Measurements from ENCODE around the gene ASB2. TPM values are rescaled to one million over a fixed set of nuclear protein-coding genes. Genes with fewer than 3 reads are reported as not detected.

ASB2 gene
- total RNA-seq, 1 donor from 2014 or later, result not detected

DNA sequence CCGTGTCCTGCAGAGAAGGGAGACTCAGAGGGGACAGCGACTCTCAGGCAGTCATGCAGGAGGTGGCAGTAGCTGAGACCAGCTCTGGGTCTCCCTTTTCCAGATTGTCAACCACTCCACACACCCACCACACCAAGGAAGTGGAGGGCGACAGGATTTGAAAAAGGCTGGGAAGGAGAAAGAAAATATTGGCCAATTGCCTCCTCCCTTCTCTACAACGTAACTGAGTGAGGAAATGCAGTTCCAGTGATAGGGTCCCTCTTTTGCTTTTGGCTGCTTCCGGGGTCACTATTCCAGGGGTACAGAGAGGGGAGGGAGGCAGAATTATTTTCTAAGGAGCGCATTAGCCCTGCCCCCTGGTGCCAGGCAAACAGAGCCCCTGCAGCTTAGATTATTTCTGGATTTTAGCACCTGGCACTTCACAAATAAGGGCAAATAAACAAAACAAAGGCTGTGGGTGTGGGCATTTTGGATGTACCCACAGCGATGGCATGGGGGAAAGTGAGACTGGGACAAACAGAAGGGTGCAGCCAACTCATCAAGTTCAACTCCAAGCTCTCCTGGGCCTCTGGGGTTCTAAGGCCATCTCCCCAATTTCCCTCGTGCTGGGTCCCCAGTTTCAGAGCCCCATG is 20.4 kb downstream of the ASB2 start:
- no peak for DNase-seq (ENCODE audit: low spot score, unreplicated experiment)
- Mint-ChIP-seq H3K27ac (no peak overlapping the region), H3K4me1 (ENCODE audit: low read depth) (peaks cover 6% of the 10 kb centered on the region), H3K9me3 (ENCODE audit: low read depth) (no peaks in the 10 kb centered on the region), H3K27me3 (peaks cover 15% of the 10 kb centered on the region), H3K4me3 (ENCODE audit: low read depth) (no peak overlapping the region), H3K36me3 (ENCODE audit: insufficient read depth) (no peaks in the 10 kb centered on the region)
- TF ChIP-seq, protein P1, sequence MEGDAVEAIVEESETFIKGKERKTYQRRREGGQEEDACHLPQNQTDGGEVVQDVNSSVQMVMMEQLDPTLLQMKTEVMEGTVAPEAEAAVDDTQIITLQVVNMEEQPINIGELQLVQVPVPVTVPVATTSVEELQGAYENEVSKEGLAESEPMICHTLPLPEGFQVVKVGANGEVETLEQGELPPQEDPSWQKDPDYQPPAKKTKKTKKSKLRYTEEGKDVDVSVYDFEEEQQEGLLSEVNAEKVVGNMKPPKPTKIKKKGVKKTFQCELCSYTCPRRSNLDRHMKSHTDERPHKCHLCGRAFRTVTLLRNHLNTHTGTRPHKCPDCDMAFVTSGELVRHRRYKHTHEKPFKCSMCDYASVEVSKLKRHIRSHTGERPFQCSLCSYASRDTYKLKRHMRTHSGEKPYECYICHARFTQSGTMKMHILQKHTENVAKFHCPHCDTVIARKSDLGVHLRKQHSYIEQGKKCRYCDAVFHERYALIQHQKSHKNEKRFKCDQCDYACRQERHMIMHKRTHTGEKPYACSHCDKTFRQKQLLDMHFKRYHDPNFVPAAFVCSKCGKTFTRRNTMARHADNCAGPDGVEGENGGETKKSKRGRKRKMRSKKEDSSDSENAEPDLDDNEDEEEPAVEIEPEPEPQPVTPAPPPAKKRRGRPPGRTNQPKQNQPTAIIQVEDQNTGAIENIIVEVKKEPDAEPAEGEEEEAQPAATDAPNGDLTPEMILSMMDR (IDR thresholded peaks at IDR 0.05; ENCODE audit: unreplicated experiment), result no peak

DNA sequence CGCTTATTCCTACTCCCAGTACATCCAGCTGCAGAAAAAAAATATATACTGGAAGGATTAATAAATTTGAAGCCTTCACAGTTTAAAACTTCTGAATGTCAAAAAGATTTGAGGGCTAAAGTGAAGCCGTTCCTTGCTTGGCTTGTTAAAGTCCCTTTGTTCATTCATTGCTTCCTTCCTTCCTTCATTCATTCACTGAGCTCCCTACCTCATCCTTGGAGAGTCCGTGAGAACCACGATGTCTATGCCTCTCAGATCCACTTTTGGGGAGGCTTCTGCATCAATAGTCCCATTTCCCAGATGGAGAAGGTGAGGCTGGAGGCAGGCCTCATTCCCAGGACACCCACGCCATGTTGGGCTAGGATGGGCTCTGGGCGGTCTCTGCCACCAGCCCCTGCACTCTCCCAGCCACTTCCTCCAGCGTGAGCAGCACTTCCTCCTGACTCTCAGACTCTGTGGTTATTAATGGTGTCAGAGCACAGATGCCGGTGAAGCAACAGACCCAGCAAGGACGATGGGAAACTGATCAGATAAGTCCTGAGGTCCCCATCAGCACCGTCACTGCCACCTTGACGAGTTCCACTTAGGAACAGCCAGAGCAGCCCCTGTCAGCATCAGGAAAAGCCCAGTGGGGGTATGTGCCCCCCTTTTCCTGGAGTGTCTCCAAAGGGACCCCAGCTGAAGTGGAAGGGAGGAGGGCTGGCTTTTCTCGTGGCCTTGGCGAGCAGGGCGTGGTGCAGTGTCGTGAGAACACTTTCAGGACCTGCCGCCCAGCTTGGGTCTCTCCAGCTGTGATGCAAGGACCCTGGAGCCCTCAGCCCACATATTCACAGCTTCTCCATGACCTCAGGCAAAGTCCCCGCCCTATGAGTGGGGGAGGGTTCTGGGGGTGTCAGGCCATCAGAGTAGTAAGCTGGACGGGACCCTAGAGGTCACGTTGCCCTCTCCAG is 21.2 kb downstream of the ASB2 start:
- Mint-ChIP-seq H3K27me3 (peaks cover 15% of the 10 kb centered on the region), H3K4me3 (ENCODE audit: low read depth) (no peak overlapping the region), H3K4me1 (ENCODE audit: low read depth) (peaks cover 6% of the 10 kb centered on the region), H3K9me3 (ENCODE audit: low read depth) (no peaks in the 10 kb centered on the region), H3K36me3 (ENCODE audit: insufficient read depth) (no peaks in the 10 kb centered on the region), H3K27ac (no peak overlapping the region)
- DNase-seq (ENCODE audit: low spot score, unreplicated experiment), result no peak
- TF ChIP-seq, protein P1 (IDR thresholded peaks at IDR 0.05; ENCODE audit: unreplicated experiment), result no peak

DNA sequence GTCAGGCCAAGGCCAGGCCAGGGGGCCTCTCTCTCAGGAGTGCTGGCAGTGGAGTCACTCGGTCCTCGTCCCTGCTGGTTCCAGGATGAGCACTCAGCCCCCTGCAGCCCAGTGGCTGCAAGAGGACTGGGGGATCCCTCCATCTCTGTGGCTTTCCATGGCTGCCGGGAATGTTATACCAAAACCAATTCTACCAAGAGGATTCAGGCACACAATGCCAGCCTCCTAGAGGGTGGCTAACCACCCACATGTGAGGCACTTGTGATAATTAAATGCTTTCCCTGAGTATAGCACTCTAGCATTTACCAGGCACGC is 21.9 kb downstream of the ASB2 start:
- no peaks in the 10 kb centered on the region for H3K36me3 Mint-ChIP-seq (ENCODE audit: insufficient read depth)
- H3K27me3 Mint-ChIP-seq, result peaks cover 15% of the 10 kb centered on the region
- no peak overlapping the region for H3K27ac Mint-ChIP-seq
- H3K9me3 Mint-ChIP-seq (ENCODE audit: low read depth), result no peaks in the 10 kb centered on the region
- no peak for DNase-seq (ENCODE audit: low spot score, unreplicated experiment)
- TF ChIP-seq, protein P1 (IDR thresholded peaks at IDR 0.05; ENCODE audit: unreplicated experiment), result no peak
- peaks cover 4% of the 10 kb centered on the region for H3K4me1 Mint-ChIP-seq (ENCODE audit: low read depth)
- H3K4me3 Mint-ChIP-seq (ENCODE audit: low read depth), result no peak overlapping the region

DNA sequence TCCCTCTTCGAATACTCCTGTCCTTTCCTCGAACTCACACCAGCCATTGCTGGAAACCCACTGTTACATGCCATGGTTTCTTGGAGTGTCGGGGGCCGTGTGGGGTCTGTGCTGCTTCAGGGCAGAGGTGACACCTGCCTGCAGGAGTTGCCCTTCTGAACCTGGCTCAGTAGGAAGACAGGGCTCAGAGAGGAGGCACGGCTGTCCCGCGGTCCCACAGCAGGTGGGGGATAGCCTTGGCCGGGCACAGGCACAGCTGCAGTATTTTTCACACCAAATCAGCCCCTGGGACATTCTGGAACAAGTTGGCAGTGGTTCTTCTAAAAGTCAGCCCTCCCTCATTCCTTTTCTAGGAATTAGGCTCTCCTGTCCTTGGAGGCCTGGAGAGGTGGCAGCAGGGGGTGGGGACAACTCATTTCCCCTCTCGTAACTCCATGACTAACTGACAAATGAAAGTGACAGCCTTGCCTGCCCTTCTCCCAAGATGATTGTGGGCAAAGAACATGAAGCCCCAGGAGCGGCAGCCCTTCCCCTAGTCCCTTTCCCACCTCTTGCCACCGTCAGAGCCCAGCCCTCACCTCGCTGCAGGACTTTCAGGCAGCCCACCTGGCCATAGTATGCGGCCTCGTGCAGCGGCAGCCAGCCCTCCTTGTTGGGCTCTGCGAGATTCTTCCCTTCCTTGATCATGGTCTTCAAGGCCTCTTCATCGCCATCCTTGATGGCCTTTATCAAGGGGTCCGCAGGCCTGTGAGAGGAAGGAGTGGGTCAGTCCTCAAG is 22.4 kb downstream of the ASB2 start:
- no peaks in the 10 kb centered on the region for H3K9me3 Mint-ChIP-seq (ENCODE audit: low read depth)
- no peak overlapping the region for H3K27ac Mint-ChIP-seq
- TF ChIP-seq, protein P1 (IDR thresholded peaks at IDR 0.05; ENCODE audit: unreplicated experiment), result no peak
- H3K27me3 Mint-ChIP-seq, result peaks cover 15% of the 10 kb centered on the region
- DNase-seq (ENCODE audit: low spot score, unreplicated experiment), result no peak
- H3K36me3 Mint-ChIP-seq (ENCODE audit: insufficient read depth), result no peaks in the 10 kb centered on the region
- no peaks in the 10 kb centered on the region for H3K4me1 Mint-ChIP-seq (ENCODE audit: low read depth)
- no peak overlapping the region for H3K4me3 Mint-ChIP-seq (ENCODE audit: low read depth)

DNA sequence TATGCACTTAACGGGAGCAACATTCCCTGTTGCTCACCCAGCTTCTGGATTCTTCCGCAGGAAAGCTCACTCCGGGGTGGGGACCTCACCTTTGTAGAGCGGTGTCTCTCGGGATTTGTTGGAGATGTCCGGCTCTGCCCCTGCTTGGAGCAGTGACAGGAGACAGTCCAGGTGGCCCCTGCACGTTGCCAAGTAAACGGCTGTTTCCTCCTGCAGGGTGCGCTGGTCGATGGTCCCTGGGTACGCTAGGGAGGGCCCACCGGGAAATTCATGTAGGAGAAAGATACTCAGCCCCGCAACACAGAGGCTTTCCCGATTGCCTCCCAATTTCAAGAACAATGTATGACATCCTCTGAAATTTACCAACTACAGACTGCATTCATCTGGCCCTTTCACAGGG is 23.1 kb downstream of the ASB2 start:
- Mint-ChIP-seq H3K9me3 (ENCODE audit: low read depth) (no peaks in the 10 kb centered on the region), H3K4me3 (ENCODE audit: low read depth) (no peak overlapping the region), H3K4me1 (ENCODE audit: low read depth) (no peaks in the 10 kb centered on the region), H3K27ac (no peak overlapping the region), H3K36me3 (ENCODE audit: insufficient read depth) (no peaks in the 10 kb centered on the region), H3K27me3 (peaks cover 15% of the 10 kb centered on the region)
- TF ChIP-seq, protein P1 (IDR thresholded peaks at IDR 0.05; ENCODE audit: unreplicated experiment), result peak; percentile 18
- no peak for DNase-seq (ENCODE audit: low spot score, unreplicated experiment)

All from progenitor cell of endocrine pancreas (in vitro differentiated cells).